Muscle layer of colon (tissue), 2 donors: Measurements from ENCODE around the gene CLASRP.

ENCODE experiments used
- H3K27ac ChIP-seq: one replicate; pipeline ENCODE4 v1.7.0; 2013; ENCODE audit warnings: low read depth, mild to moderate bottlenecking, low read length, moderate library complexity
- H3K27me3 ChIP-seq, 2 donors: one replicate each; pipeline ENCODE4 v1.7.0; 2013; ENCODE audit warnings: low read length in 2 of 2, mild to moderate bottlenecking in 2 of 2; ENCODE audit not compliant: insufficient read depth in 2 of 2, control insufficient read depth in 1 of 2
- H3K36me3 ChIP-seq: one replicate; pipeline ENCODE4 v1.7.0; 2013; ENCODE audit warnings: mild to moderate bottlenecking, low read length; ENCODE audit not compliant: insufficient read depth
- H3K4me1 ChIP-seq: one replicate; pipeline ENCODE4 v1.7.0; 2013; ENCODE audit warnings: mild to moderate bottlenecking, low read length; ENCODE audit not compliant: insufficient read depth
- H3K4me3 ChIP-seq, 2 donors: one replicate each; pipeline ENCODE4 v1.7.0; 2013; ENCODE audit warnings: low read length in 2 of 2, low read depth in 1 of 2, mild to moderate bottlenecking in 1 of 2, moderate library complexity in 1 of 2
- H3K9ac ChIP-seq: one replicate; pipeline ENCODE4 v1.7.0; 2013; ENCODE audit warnings: low read length
- H3K9me3 ChIP-seq: one replicate; pipeline ENCODE4 v1.7.0; 2013; ENCODE audit warnings: mild to moderate bottlenecking, low read length
- donor health status: abdominal sarcoma.
- donor health status: Adenocarcinoma of cecum.

CLASRP gene

DNA sequence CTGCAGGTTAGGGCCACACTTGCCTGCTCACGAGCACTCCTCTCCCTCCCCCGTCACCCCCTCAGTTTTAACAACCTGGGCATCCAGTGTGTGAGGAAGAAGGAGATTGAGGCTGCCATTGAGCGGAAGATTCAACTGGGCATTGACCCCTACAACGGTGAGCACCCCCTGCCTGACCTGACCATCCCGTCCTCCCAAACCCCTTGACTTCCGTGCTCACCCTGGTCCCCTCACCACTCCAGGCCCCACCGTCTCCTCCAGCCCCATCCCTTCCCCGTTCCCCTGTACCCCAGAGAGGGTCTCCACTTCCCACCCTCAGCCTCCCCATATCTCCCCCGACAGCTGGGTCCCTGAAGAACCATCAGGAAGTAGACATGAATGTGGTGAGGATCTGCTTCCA, 13.6 kb upstream of the CLASRP start:
- Histone ChIP-seq H3K27me3 (no peaks in the 10 kb centered on the region), H3K9ac (no peak overlapping the region), H3K4me1 (no peaks in the 10 kb centered on the region), H3K36me3 (peaks cover 13% of the 10 kb centered on the region), H3K27ac (no peak overlapping the region), H3K9me3 (no peaks in the 10 kb centered on the region), H3K4me3 (no peak overlapping the region)

DNA sequence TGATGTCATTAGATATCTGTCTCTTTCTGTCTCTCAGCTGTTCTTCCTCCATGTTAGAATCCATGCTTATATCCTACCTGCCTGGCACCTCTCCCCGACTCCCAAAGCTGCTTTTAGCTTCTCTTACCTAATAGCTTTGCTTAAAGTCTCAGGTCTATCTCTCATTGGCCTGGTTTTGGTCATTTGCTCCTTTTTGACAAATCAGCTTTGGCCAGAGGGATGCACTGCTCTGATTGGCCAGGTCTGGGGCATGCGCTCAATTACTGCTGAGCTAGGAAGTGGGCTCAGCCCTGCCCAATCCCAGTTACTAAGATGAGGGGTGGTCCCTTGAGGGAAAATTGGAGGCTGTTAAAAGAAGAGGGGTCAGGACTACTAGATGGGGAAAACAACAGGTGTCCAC, 11.5 kb upstream of the CLASRP start:
- Histone ChIP-seq H3K9ac (no peak overlapping the region), H3K27ac (no peak overlapping the region), H3K36me3 (peaks cover 21% of the 10 kb centered on the region), H3K4me1 (no peaks in the 10 kb centered on the region), H3K9me3 (no peaks in the 10 kb centered on the region), H3K4me3 (no peak overlapping the region), H3K27me3 (no peaks in the 10 kb centered on the region)

DNA sequence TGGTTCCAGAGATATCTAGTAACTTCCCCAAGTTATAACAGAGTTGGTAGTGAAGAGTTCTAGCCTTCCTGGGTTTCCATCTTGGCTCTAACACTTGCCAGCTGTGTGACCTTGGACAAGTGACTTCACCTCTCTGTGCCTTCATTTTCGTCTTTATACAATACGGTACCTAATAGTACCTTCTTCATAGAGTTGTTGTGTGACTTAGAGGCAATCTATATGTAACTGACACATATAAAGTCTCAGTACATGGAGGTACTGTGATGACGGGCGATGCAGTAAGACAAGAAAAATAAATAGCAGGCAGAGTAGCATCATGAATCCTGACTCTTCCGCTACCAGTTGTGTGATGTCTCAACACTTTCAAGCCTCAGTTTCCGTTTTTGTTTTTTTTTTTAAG, 8.0 kb upstream of the CLASRP start:
- no peaks in the 10 kb centered on the region for H3K27me3 ChIP-seq
- H3K9me3 ChIP-seq: no peaks in the 10 kb centered on the region
- H3K27ac ChIP-seq: no peak overlapping the region
- H3K36me3 ChIP-seq: peaks cover 28% of the 10 kb centered on the region
- H3K9ac ChIP-seq: no peak overlapping the region
- no peaks in the 10 kb centered on the region for H3K4me1 ChIP-seq
- H3K4me3 ChIP-seq: no peak overlapping the region

DNA sequence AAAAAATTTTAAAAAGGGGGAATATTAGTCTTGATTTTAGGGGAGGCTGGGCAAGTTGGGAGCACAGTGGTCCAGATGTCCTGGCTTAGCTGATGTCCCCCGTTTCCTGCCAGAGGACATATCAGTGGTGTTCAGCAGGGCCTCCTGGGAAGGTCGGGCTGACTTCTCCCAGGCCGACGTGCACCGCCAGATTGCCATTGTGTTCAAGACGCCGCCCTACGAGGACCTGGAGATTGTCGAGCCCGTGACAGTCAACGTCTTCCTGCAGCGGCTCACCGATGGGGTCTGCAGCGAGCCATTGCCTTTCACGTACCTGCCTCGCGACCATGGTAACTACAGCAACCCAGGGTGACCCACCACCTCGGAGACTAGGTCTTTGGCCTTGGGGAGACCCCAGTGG, 6.4 kb upstream of the CLASRP start:
- Histone ChIP-seq H3K4me3 (no peak overlapping the region), H3K27ac (no peak overlapping the region), H3K4me1 (no peaks in the 10 kb centered on the region), H3K9ac (no peak overlapping the region), H3K9me3 (no peaks in the 10 kb centered on the region), H3K36me3 (peaks cover 24% of the 10 kb centered on the region), H3K27me3 (no peaks in the 10 kb centered on the region)

DNA sequence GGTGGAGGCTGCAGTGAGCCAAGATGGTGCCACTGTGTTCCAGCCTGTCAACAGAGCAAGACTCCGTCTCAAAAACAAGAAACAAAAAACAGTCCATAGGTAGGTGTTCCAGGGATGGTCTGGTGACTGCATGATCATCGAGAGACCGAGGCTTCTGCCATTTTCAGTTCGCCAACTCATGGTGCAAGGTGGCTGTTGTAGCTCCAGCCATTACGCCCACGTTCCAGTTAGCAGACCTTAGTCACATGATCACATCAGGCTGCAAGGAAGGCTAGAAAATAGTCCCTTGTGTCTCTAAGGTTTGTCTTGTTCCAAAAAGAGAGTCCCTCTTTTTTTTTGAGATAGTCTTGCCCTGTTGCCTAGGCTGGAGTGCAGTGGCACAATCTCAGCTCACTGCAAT, 3.1 kb upstream of the CLASRP start:
- Histone ChIP-seq H3K4me1 (peaks cover 14% of the 10 kb centered on the region), H3K4me3 (no peak overlapping the region), H3K27me3 (no peaks in the 10 kb centered on the region), H3K36me3 (peaks cover 23% of the 10 kb centered on the region), H3K9ac (no peak overlapping the region), H3K27ac (no peak overlapping the region), H3K9me3 (no peaks in the 10 kb centered on the region)

DNA sequence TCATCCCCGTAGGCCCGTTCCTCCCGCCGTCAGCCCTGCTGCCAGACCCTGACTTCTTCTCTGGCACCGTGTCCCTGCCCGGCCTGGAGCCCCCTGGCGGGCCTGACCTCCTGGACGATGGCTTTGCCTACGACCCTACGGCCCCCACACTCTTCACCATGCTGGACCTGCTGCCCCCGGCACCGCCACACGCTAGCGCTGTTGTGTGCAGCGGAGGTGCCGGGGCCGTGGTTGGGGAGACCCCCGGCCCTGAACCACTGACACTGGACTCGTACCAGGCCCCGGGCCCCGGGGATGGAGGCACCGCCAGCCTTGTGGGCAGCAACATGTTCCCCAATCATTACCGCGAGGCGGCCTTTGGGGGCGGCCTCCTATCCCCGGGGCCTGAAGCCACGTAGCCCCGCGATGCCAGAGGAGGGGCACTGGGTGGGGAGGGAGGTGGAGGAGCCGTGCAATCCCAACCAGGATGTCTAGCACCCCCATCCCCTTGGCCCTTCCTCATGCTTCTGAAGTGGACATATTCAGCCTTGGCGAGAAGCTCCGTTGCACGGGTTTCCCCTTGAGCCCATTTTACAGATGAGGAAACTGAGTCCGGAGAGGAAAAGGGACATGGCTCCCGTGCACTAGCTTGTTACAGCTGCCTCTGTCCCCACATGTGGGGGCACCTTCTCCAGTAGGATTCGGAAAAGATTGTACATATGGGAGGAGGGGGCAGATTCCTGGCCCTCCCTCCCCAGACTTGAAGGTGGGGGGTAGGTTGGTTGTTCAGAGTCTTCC, 1.3 kb upstream of the CLASRP start:
- H3K4me1 ChIP-seq: peaks cover 23% of the 10 kb centered on the region
- no peaks in the 10 kb centered on the region for H3K27me3 ChIP-seq
- no peak overlapping the region for H3K4me3 ChIP-seq
- peaks cover 26% of the 10 kb centered on the region for H3K36me3 ChIP-seq
- no peaks in the 10 kb centered on the region for H3K9me3 ChIP-seq
- no peak overlapping the region for H3K9ac ChIP-seq
- H3K27ac ChIP-seq: no peak overlapping the region

DNA sequence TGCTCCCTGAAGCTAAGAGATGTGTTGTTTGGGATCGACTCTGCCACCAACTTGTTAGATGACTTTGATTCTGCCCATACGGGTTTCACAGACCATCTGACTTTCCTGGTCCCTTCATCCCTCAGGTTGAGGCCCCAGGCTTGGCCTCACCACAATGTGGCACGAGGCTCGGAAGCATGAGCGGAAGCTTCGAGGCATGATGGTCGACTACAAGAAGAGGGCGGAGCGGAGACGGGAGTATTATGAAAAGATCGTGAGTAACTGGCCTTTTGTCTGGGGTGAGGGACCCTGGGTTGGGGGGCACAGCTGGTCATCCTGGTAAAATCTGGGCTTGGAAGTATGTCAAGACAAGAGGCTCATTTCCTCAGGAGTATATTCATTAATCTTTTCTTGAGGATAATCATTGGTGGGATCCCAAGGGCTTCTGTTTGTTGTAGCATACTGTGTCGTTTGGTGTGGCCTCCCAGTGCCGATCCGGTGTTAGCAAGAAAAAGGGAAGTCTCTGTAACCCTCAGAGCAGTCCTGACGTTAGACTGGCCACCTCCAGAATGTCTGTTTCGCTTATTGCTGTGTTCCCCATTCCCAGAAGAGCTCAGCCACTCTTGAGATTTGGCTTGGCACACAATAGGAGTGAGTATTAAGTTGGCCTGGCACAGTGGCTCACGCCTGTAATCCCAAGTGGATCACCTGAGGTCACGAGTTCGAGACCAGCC, 1.4 kb downstream of the CLASRP start:
- peaks cover 29% of the 10 kb centered on the region for H3K36me3 ChIP-seq
- no peaks in the 10 kb centered on the region for H3K9me3 ChIP-seq
- peak overlapping the region; percentile 47 for H3K9ac ChIP-seq
- peak overlapping the region; percentile 98 for H3K27ac ChIP-seq
- peak overlapping the region in 1 of 2 donors; percentile 78 for H3K4me3 ChIP-seq
- H3K4me1 ChIP-seq: peaks cover 23% of the 10 kb centered on the region
- H3K27me3 ChIP-seq: no peaks in the 10 kb centered on the region

DNA sequence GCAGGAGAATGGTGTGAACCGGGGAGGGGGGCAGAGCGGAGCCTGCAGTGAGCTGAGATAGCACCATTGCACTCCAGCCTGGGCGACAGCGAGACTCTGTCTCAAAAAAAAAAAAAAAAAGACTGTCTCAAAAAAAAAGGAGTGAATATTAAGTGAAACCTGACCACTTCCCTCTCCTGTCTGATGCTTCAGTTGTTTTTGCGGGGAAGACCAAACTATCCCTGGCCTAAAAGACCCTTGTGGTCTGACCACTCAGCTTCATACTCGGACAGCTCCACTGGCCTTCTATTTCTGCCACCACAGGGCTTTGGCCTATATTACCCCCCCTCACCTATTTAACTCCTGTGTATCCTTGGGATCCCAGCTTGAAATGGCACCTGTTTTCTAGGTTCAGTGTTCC, 2.3 kb downstream of the CLASRP start:
- no peak overlapping the region for H3K27ac ChIP-seq
- no peaks in the 10 kb centered on the region for H3K27me3 ChIP-seq
- peaks cover 23% of the 10 kb centered on the region for H3K4me1 ChIP-seq
- no peak overlapping the region for H3K4me3 ChIP-seq
- no peaks in the 10 kb centered on the region for H3K9me3 ChIP-seq
- no peak overlapping the region for H3K9ac ChIP-seq
- H3K36me3 ChIP-seq: peaks cover 38% of the 10 kb centered on the region

DNA sequence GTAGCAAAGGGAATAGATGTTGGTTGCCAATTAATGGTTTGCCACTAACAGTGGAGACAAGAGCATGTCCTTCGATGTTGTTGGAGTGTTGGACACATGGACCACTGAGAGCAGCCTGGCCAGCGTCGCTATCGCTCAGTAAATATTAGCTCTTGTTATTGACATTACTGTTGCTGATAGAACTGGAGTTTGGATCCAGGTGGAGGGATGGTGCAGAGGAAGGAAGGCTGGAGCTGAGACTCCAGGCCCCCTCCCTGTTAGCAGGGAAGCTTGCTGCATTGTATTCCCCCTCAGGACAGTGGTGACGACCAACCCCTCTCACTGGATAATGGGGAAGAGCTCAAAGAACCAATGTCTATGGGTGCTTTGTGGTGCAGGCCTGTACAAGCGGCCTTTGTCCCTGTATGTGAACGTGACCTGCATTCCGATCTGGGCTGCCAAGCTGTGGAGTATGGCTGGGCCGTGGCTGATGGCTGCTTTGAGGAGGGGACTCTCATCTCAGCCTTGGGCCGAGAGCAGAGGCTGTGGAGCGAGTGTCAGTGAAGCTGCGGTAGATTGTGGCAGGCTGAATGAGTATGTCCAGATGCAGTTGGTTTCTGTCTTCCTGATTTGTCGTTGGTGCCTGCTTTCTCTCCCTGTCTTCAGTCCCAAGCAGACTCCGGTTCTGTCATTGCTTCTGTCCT, 7.0 kb downstream of the CLASRP start:
- H3K4me3 ChIP-seq: no peak overlapping the region
- H3K27ac ChIP-seq: no peak overlapping the region
- H3K9ac ChIP-seq: no peak overlapping the region
- H3K9me3 ChIP-seq: no peaks in the 10 kb centered on the region
- H3K27me3 ChIP-seq: no peaks in the 10 kb centered on the region
- H3K36me3 ChIP-seq: peaks cover 29% of the 10 kb centered on the region
- H3K4me1 ChIP-seq: peaks cover 22% of the 10 kb centered on the region

DNA sequence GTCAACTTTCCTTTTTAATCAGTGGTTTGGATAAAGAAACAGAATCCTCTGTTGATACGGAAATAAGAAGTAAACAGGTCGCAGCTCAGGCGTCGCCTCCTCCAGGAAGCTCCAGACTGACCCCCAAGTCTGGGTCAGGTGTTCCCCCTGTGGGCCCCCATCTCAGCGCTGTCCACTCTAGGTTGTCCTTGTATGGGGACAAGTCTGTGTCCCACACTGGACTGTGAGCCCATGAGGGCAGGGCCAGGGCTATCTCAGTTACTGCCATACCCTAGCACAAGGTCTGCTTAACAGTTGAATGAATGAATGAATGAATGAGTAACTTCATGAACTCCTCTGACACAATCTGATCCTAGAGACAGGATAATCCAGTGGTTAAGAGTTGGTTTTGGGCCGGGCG, 7.5 kb downstream of the CLASRP start:
- Histone ChIP-seq H3K27ac (no peak overlapping the region), H3K36me3 (peaks cover 26% of the 10 kb centered on the region), H3K9me3 (no peaks in the 10 kb centered on the region), H3K4me1 (peaks cover 18% of the 10 kb centered on the region), H3K27me3 (no peaks in the 10 kb centered on the region), H3K9ac (no peak overlapping the region), H3K4me3 (no peak overlapping the region)

DNA sequence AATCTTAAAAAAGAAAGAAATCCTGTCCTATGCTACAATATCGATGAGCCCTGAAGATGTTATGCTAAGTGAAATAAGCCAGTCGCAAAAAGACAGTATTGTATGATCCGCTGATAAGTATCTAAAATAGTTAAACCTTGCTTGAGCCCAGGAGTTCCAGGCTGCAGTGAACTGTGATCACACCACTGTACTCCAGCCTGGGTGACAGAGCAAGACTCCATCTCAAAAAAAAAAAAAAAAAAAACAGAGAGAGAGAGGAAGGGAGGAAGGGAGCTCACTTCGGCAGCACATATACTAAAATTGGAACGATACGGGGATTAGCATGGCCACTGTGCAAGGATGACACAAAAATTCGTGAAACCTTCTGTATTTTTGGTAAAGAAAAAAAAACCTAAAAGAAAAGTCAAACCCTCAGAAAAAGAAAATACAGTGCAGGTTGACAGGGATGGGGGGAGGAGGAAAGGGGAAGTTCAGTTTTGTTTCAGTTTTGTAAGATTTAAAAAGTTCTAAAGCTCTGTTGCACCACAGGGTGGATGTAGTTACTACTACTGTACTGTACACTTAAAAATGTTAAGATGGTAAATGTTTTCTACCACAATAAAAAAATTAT, 8.4 kb downstream of the CLASRP start:
- Histone ChIP-seq H3K4me3 (no peak overlapping the region), H3K4me1 (peaks cover 14% of the 10 kb centered on the region), H3K9ac (no peak overlapping the region), H3K27ac (no peak overlapping the region), H3K9me3 (no peaks in the 10 kb centered on the region), H3K27me3 (no peaks in the 10 kb centered on the region), H3K36me3 (peaks cover 23% of the 10 kb centered on the region)
